Activated CD4-positive, alpha-beta T cell treated with anti-CD3 and anti-CD28 coated beads, Interleukin-2, amount 50 U/mL, for 1 hour (primary cell): ENCODE results near the gene BOC.

Source experiments
- DNase-seq: peaks from one replicate; pipeline ENCODE4 v3.0.0-alpha.2; 2020

Gene BOC

GRCh38 chr3:113272385-113272779 lies 61.0 kb downstream of the BOC start:
- no peak for DNase-seq

GRCh38 chr3:113273011-113273410 lies 61.7 kb downstream of the BOC start:
- DNase-seq, result no peak

- no peak for DNase-seq
Measured at GRCh38 chr3:113273604-113274378, 62.4 kb downstream of the BOC start.

- DNase-seq, result no peak
Measured at GRCh38 chr3:113274425-113275257, 63.3 kb downstream of the BOC start.

- no peak for DNase-seq
Measured at GRCh38 chr3:113275258-113275556, 63.9 kb downstream of the BOC start.

- DNase-seq, result no peak
Measured at GRCh38 chr3:113275583-113275928, 64.2 kb downstream of the BOC start.

GRCh38 chr3:113275929-113276750 lies 64.8 kb downstream of the BOC start:
- DNase-seq, result no peak

- DNase-seq, result no peak
Measured at GRCh38 chr3:113276751-113277080, 65.4 kb downstream of the BOC start.

- no peak for DNase-seq
Measured at GRCh38 chr3:113277414-113277813, 66.1 kb downstream of the BOC start.

GRCh38 chr3:113277941-113278598 lies 66.7 kb downstream of the BOC start:
- no peak for DNase-seq

- DNase-seq, result no peak
Measured at GRCh38 chr3:113278599-113278955, 67.2 kb downstream of the BOC start.

- DNase-seq, result no peak
Measured at GRCh38 chr3:113279686-113280085, 68.3 kb downstream of the BOC start.

- no peak for DNase-seq
Measured at GRCh38 chr3:113283306-113283705, 71.9 kb downstream of the BOC start.

- DNase-seq, result no peak
Measured at GRCh38 chr3:113284453-113285050, 73.2 kb downstream of the BOC start.

- no peak for DNase-seq
Measured at GRCh38 chr3:113285226-113285625, 73.9 kb downstream of the BOC start.

GRCh38 chr3:113285741-113286140 lies 74.4 kb downstream of the BOC start:
- DNase-seq, result no peak

GRCh38 chr3:113286524-113286923 lies 75.2 kb downstream of the BOC start:
- no peak for DNase-seq

GRCh38 chr3:113287111-113287802 lies 75.9 kb downstream of the BOC start:
- DNase-seq, result no peak

- peak; percentile 44 for DNase-seq
Measured at GRCh38 chr3:113287803-113288648, 76.7 kb downstream of the BOC start.

GRCh38 chr3:113288881-113289280 lies 77.5 kb downstream of the BOC start:
- DNase-seq, result no peak

- DNase-seq, result no peak
Measured at GRCh38 chr3:113291572-113291971, 80.2 kb downstream of the BOC start.
